Gastrocnemius medialis (tissue), 4 donors: Measurements from ENCODE around the gene VWDE.

Experiments used
- CTCF ChIP-seq, 5 experiments: fragments of 450-650 bp in 3 of 5; fragments of 200-600 bp in 2 of 5; sonication (generic) in 2 of 5; IDR thresholded peaks in 4 of 5; conservative IDR thresholded peaks in 1 of 5; 1 replicate in 4 of 5; 2 replicates in 1 of 5; pipeline ENCODE4 v1.5.1; 2016 to 2019; ENCODE audit warnings: antibody characterized with exemption in 5 of 5, mild to moderate bottlenecking in 3 of 5, moderate library complexity in 3 of 5
- POLR2A ChIP-seq, 2 donors: fragments of 450-650 bp; IDR thresholded peaks; one replicate each; pipeline ENCODE4 v1.6.1; 2017; ENCODE audit warnings: antibody characterized with exemption in 2 of 2, mild to moderate bottlenecking in 2 of 2, moderate library complexity in 2 of 2

GRCh38 chr7:12415072-12415471 lies 11.4 kb upstream of the VWDE start:
- TF ChIP-seq CTCF (IDR thresholded peaks at IDR 0.05 in 4 of 5, conservative IDR thresholded peaks at IDR 0.05 in 1 of 5), result no peak
- no peak for TF ChIP-seq POLR2A (IDR thresholded peaks at IDR 0.05)
